ENCODE data around the gene HNF1A. TPM values are rescaled to one million over a fixed set of nuclear protein-coding genes. Genes with fewer than 3 reads are reported as not detected.

The HNF1A gene
- total and polyA plus RNA-seq, 2 of the 13 experiments (the other 11 are each of a cell fraction or from before 2014, with no cell fraction given) = 13.4 to 34.7 TPM

- peak; percentile 77 for FAIRE-seq
- Histone ChIP-seq H3K79me2 (ENCODE audit: insufficient read depth, low read length) (no peaks in the 10 kb centered on the region), H3K27ac (ENCODE audit: extremely low read length, insufficient read depth, low read length) (peak overlapping the region; percentile 89), H4K20me1 (ENCODE audit: insufficient read depth, low read length) (no peaks in the 10 kb centered on the region), H3K4me3 (replicated peaks in 1 of 3; ENCODE audit: insufficient read depth in 1 of 3, low read depth in 2 of 3, low read length in 3 of 3) (peak overlapping the region in 1 of 3 experiments; percentile 54; a peak in 2 of 6 replicates), H3K36me3 (replicated peaks in 1 of 2; ENCODE audit: control insufficient read depth in 1 of 2, insufficient read depth in 2 of 2, low read length in 2 of 2) (no peaks in the 10 kb centered on the region), H3K4me1 (ENCODE audit: insufficient read depth, low read length) (peaks cover 65% of the 10 kb centered on the region), H3K27me3 (ENCODE audit: control insufficient read depth in 1 of 2, insufficient read depth in 2 of 2, low read length in 2 of 2) (peaks cover 0 to 3% of the 10 kb centered on the region in 2 experiments; a peak in 1 of 5 replicates), H3K9ac (ENCODE audit: insufficient read depth, low read depth, low read length) (peak overlapping the region; percentile 62), H2AFZ (ENCODE audit: low read length) (no peak overlapping the region), H3K4me2 (ENCODE audit: low read depth, low read length) (peak overlapping the region; percentile 80), H3K9me3 (ENCODE audit: low read length) (no peaks in the 10 kb centered on the region)
- peak; percentile 87 for ATAC-seq
- CTCF ChIA-PET (ENCODE audit: low intra/inter-chr PET ratio, low total read pairs) = no interaction called here
- in situ Hi-C loops (cut with HindIII; ENCODE audit: extremely low pct_ligation_motif_present, low pct_unique_long_range_greater_than_20kb) (no loop called here), intact Hi-C loops (cut with micrococcal nuclease; ENCODE audit: unreplicated experiment) (loop anchor here (1.0 kb wide), 1 partner anchor 34 kb away; no protein-coding TSS in a partner anchor)
- no TSS peak for BruUV-seq (replicated peaks)
- DNase-seq (ENCODE audit: low spot score) = peak; percentile 91
- POLR2A ChIA-PET = interaction anchor here (0.6 to 3.2 kb wide), 9 partner anchors 9 to 735 kb away, joined by 3 to 33 read pairs (median 4); partner anchors contain the start of genes C12orf43, HNF1A, OASL and RNU4-2
- 23% methylated on average over 10 of the region's 10 CpGs for WGBS (ENCODE audit: low lambda C conversion rate)
- TF ChIP-seq TBX2 (CRISPR knock-in tag; IDR thresholded peaks at IDR 0.05; ENCODE audit: borderline replicate concordance) (0 out of 2 replicates have a peak, but pooled peaks have one; percentile 15), MTERF4 (CRISPR knock-in tag; IDR thresholded peaks at IDR 0.05) (no peak), ZNF550 (CRISPR knock-in tag; IDR thresholded peaks at IDR 0.05; ENCODE audit: borderline replicate concordance) (no peak), NFIB (CRISPR knock-in tag; IDR thresholded peaks at IDR 0.05; ENCODE audit: borderline replicate concordance) (no peak), PLRG1 (conservative IDR thresholded peaks at IDR 0.05) (no peak), CREB1 (IDR thresholded peaks at IDR 0.05) (no peak), CREB1 (CRISPR knock-in tag; IDR thresholded peaks at IDR 0.05) (no peak), ZBTB33 (CRISPR knock-in tag; IDR thresholded peaks at IDR 0.05) (peak; percentile 41; the same call in 1 of the 2 replicates), MIXL1 (CRISPR knock-in tag; IDR thresholded peaks at IDR 0.05) (peak; percentile 64; the same call in 1 of the 2 replicates), SMARCC2 (IDR thresholded peaks at IDR 0.05) (no peak), ZNF615 (CRISPR knock-in tag; IDR thresholded peaks at IDR 0.05; ENCODE audit: borderline replicate concordance) (0 out of 2 replicates have a peak, but pooled peaks have one; percentile 30), CEBPB (IDR thresholded peaks at IDR 0.05; ENCODE audit: borderline replicate concordance, low read depth, low read length) (peak; percentile 74), JUNB (CRISPR knock-in tag; IDR thresholded peaks at IDR 0.05; ENCODE audit: borderline replicate concordance) (no peak), GATA4 (IDR thresholded peaks at IDR 0.05; ENCODE audit: borderline replicate concordance, low read depth) (peak; percentile 79; the same call in 1 of the 2 replicates), ZNF644 (CRISPR knock-in tag; IDR thresholded peaks at IDR 0.05; ENCODE audit: low read depth) (peak; percentile 59), FOSL2 (CRISPR knock-in tag; IDR thresholded peaks at IDR 0.05) (0 out of 2 replicates have a peak, but pooled peaks have one; percentile 9), PHF5A (CRISPR knock-in tag; IDR thresholded peaks at IDR 0.05; ENCODE audit: low read depth, unreplicated experiment) (no peak), SAFB2 (CRISPR knock-in tag; IDR thresholded peaks at IDR 0.05; ENCODE audit: borderline replicate concordance, low read depth) (0 out of 2 replicates have a peak, but pooled peaks have one; percentile 11), ZNF234 (CRISPR knock-in tag; conservative IDR thresholded peaks at IDR 0.05) (no peak), ZNF652 (CRISPR knock-in tag; IDR thresholded peaks at IDR 0.05; ENCODE audit: borderline replicate concordance, low read depth) (peak; percentile 79), SRF (IDR thresholded peaks at IDR 0.05; ENCODE audit: low read depth, low read length) (peak; percentile 97), ZNF614 (CRISPR knock-in tag; IDR thresholded peaks at IDR 0.05; ENCODE audit: borderline replicate concordance) (0 out of 2 replicates have a peak, but pooled peaks have one; percentile 4)
Measured at GRCh38 chr12:121026274-121027045, 48.1 kb downstream of the HNF1A start.

All from HepG2 (cell line).